K562 (cell line): ENCODE measurements around the gene ATP2A2. TPM values are rescaled to one million over a fixed set of nuclear protein-coding genes. Genes with fewer than 3 reads are reported as not detected.
A peak's percentile ranks its signal among the peaks of the same experiment; 100 is the strongest.

Experiments used
- ATAC-seq: fragments of 200-7000 bp; cut with Tn5 transposase; 3 replicates; pipeline ENCODE4 v1.9.1; 2020; ENCODE audit warnings: moderate library complexity
- BruUV-seq: library from RNA; stranded (reverse); fragments of 400-500 nt; replicated peaks from 2 replicates; lab custom pipeline; 2021; lab: Mats Ljungman, UMichigan
- CTCF ChIA-PET: fragments of 300-600 bp; formaldehyde crosslinking; extraction: SDS; loops from one replicate; lab custom pipeline; 2021; ENCODE audit warnings: low intra/inter-chr PET ratio; lab: Yijun Ruan, JAX
- POLR2A ChIA-PET: fragments of 300-600, 350-650 bp; sonication (Branson Sonifier 250); formaldehyde crosslinking; extraction: SDS; loops from one replicate; lab custom pipeline; 2021; ENCODE audit warnings: antibody characterized with exemption, inconsistent platforms; lab: Yijun Ruan, JAX
- DNase-seq, 4 experiments: peaks; one replicate each; pipeline versions ENCODE4 v3.0.0 to v3.0.0-alpha.2; 2011 to 2018; ENCODE audit warnings: low spot score in 3 of 4, mixed read lengths in 3 of 4; ENCODE audit errors: extremely low read depth in 1 of 4
- FAIRE-seq: peaks from 2 replicates; lab custom pipeline; 2011; peaks lifted over from hg19 to GRCh38; lab: Jason Lieb, UNC
- H2AFZ ChIP-seq: 2 replicates; pipeline ENCODE4 v1.6.0; 2011; ENCODE audit warnings: low read depth, low read length, control low read depth, inconsistent platforms
- H3K27ac ChIP-seq: fragments of 200-600 bp; 3 replicates; pipeline ENCODE4 v1.8.0; 2011; ENCODE audit warnings: low read depth, mild to moderate bottlenecking, control low read depth, inconsistent platforms, low read length, moderate library complexity, mixed read lengths; ENCODE audit errors: extremely low read depth
- H3K27me3 ChIP-seq, 2 experiments: fragments of 300-600 bp in 1 of 2; 2 replicates in 1 of 2; 3 replicates in 1 of 2; pipeline versions ENCODE4 v1.6.0 to v1.8.0; 2011; ENCODE audit warnings: inconsistent platforms in 2 of 2, low read length in 2 of 2, mild to moderate bottlenecking in 1 of 2, mixed read lengths in 1 of 2, moderate library complexity in 1 of 2; ENCODE audit not compliant: control insufficient read depth in 2 of 2, insufficient read depth in 2 of 2
- H3K36me3 ChIP-seq: fragments of 300-600 bp; 3 replicates; pipeline ENCODE4 v1.8.0; 2011; ENCODE audit warnings: mild to moderate bottlenecking, low read length, inconsistent platforms; ENCODE audit not compliant: control insufficient read depth, insufficient read depth
- H3K4me1 ChIP-seq, 2 experiments: fragments of 200-600 bp in 1 of 2; replicated peaks in 1 of 2; 2 replicates in 1 of 2; 3 replicates in 1 of 2; pipeline versions ENCODE4 v1.5.1 to v1.8.0; 2011; ENCODE audit warnings: inconsistent platforms in 2 of 2, low read length in 2 of 2, mild to moderate bottlenecking in 1 of 2, mixed read lengths in 1 of 2, moderate library complexity in 1 of 2; ENCODE audit not compliant: control insufficient read depth in 2 of 2, insufficient read depth in 2 of 2
- H3K4me2 ChIP-seq: 2 replicates; pipeline ENCODE4 v1.6.1; 2011; ENCODE audit warnings: low read length, control low read depth, inconsistent platforms, mixed read lengths; ENCODE audit not compliant: insufficient read depth
- H3K4me3 ChIP-seq: fragments of 200-600 bp; sonication (generic), shearing (Covaris generic); 2 replicates; pipeline ENCODE4 v1.5.1; 2016; ENCODE audit warnings: control low read depth, inconsistent platforms
- H3K79me2 ChIP-seq: fragments of 200-600 bp; 3 replicates; pipeline ENCODE4 v1.8.0; 2011; ENCODE audit warnings: low read length, inconsistent platforms; ENCODE audit not compliant: control insufficient read depth, insufficient read depth
- H3K9ac ChIP-seq, 2 experiments: 2 replicates each; pipeline versions ENCODE4 v1.6.0 to v1.6.1; 2011; ENCODE audit warnings: low read depth in 2 of 2, low read length in 2 of 2, control low read depth in 1 of 2, inconsistent platforms in 1 of 2, mild to moderate bottlenecking in 1 of 2, mixed read lengths in 1 of 2; ENCODE audit not compliant: insufficient read depth in 1 of 2
- H3K9me1 ChIP-seq: one replicate; pipeline ENCODE4 v1.6.0; 2011; ENCODE audit warnings: inconsistent platforms, mild to moderate bottlenecking, low read length, moderate library complexity; ENCODE audit not compliant: control insufficient read depth, insufficient read depth
- H3K9me3 ChIP-seq: replicated peaks from 2 replicates; pipeline ENCODE4 v1.5.1; 2011; ENCODE audit warnings: low read depth, low read length, inconsistent platforms; ENCODE audit not compliant: control insufficient read depth, insufficient read depth
- H4K20me1 ChIP-seq: replicated peaks from 2 replicates; pipeline ENCODE4 v1.6.1; 2011; ENCODE audit warnings: low read length, inconsistent platforms, mixed read lengths; ENCODE audit not compliant: control insufficient read depth, insufficient read depth
- BCOR ChIP-seq: fragments of 450-650 bp; IDR thresholded peaks from 2 replicates; pipeline ENCODE4 v1.6.1; 2016
- CBFA2T2 ChIP-seq: fragments of 450-650 bp; conservative IDR thresholded peaks from 2 replicates; pipeline ENCODE4 v1.6.1; 2017; ENCODE audit warnings: mild to moderate bottlenecking
- CREB3 ChIP-seq: fragments of 450-650 bp; conservative IDR thresholded peaks from 2 replicates; pipeline ENCODE4 v1.6.1; 2016; ENCODE audit warnings: missing genetic modification characterization, low read depth, mild to moderate bottlenecking, missing compliant biosample characterization, moderate library complexity
- FOXP1 ChIP-seq: sonication (generic); formaldehyde crosslinking; IDR thresholded peaks from 2 replicates; pipeline ENCODE4 v1.8.0; 2022; ENCODE audit warnings: mild to moderate bottlenecking, missing genetic modification reagents
- PHF21A ChIP-seq: fragments of 450-650 bp; IDR thresholded peaks from 2 replicates; pipeline ENCODE4 v1.6.1; 2017; ENCODE audit warnings: low read depth, borderline replicate concordance
- RBM25 ChIP-seq: fragments of 200-400 bp; formaldehyde crosslinking; IDR thresholded peaks from 2 replicates; pipeline ENCODE4 v1.6.1; 2018; ENCODE audit warnings: low read length, low read depth, moderate library complexity; ENCODE audit not compliant: severe bottlenecking
- TCF7L2 ChIP-seq: fragments of 150-350 bp; IDR thresholded peaks from 2 replicates; pipeline ENCODE4 v1.6.1; 2016; ENCODE audit warnings: low read depth, mild to moderate bottlenecking, low read length, moderate library complexity
- WGBS: fragments of 100-300 bp; shearing (Covaris generic); methylation state at CpG from one replicate; pipeline ENCODE4 v1.1.6; 2016; ENCODE audit warnings: low coverage, mixed read lengths; ENCODE audit not compliant: insufficient coverage; ENCODE audit errors: missing lambda C conversion rate; 5-methylcytosine and 5-hydroxymethylcytosine counted together
- in situ Hi-C: fragments of 300-500 bp; cut with MboI; formaldehyde crosslinking; loops from 4 replicates; pipeline ENCODE4 v1.15.0; 2018; ENCODE audit warnings: inconsistent platforms, mixed read lengths
- intact Hi-C: fragments of 100-400 bp; cut with micrococcal nuclease; formaldehyde crosslinking; loops from 2 replicates; pipeline ENCODE4 v1.14.2; 2022
- polyA plus RNA-seq, 8 experiments: library from polyadenylated mRNA; depleted of rRNA in 4 of 8; stranded (reverse) in 5 of 8; unstranded in 3 of 8; fragments of >200 nt; fragmentation: Nextera tagmentation in 2 of 8; fragmentation: Illumina TruSeq in 1 of 8; extraction: Ambion mirVana in 2 of 8; extraction: Trizol in 1 of 8; gene quantifications; 2 replicates each; pipeline versions ENCODE4 v1.2.1 to v1.2.3, GENCODE V29; 2011 to 2014; ENCODE audit warnings: inconsistent platforms in 1 of 8, missing spikeins in 1 of 8
- total RNA-seq, 7 experiments: library from RNA; depleted of rRNA in 6 of 7; stranded (reverse); fragments of >200 nt in 6 of 7; fragmentation: Illumina TruSeq in 2 of 7; extraction: Trizol in 2 of 7; gene quantifications; 2 replicates each; pipeline versions ENCODE4 v1.2.1 to v1.2.3, GENCODE V29; 2011 to 2021; ENCODE audit warnings: low replicate concordance in 1 of 7

The ATP2A2 gene
- total and polyA plus RNA-seq, 9 of the 15 experiments (the other 6 are each of a cell fraction or from before 2014, with no cell fraction given), result 5.2 to 205 (median 51.6) TPM

- FAIRE-seq (no peak), ATAC-seq (no peak), DNase-seq (no peak)
- POLR2A ChIA-PET, result interaction anchor here (0.9 to 1.9 kb wide), 3 partner anchors 8 to 15 kb away, joined by 3 to 6 read pairs (median 5); no protein-coding TSS in a partner anchor
- intact Hi-C loops, result no loop called here
- H4K20me1 ChIP-seq, result peaks cover 23% of the 10 kb centered on the region
- H3K27me3 ChIP-seq, result no peaks in the 10 kb centered on the region
- H3K9me1 ChIP-seq, result no peaks in the 10 kb centered on the region
- TF ChIP-seq FOXP1 (no peak), BCOR (no peak), RBM25 (no peak), PHF21A (no peak), CBFA2T2 (no peak), CREB3 (tag) (no peak), TCF7L2 (no peak)
- TF ChIP-seq, all 486 proteins: peak for 0
- H2AFZ ChIP-seq, result no peak overlapping the region
- no peak overlapping the region for H3K4me2 ChIP-seq
- no peak overlapping the region for H3K4me3 ChIP-seq
- no peak overlapping the region for H3K9ac ChIP-seq
- H3K4me1 ChIP-seq, result peaks cover 5 to 12% of the 10 kb centered on the region in 2 experiments; a peak in 3 of 5 replicates
- no TSS peak for BruUV-seq
- H3K36me3 ChIP-seq, result peaks cover 93% of the 10 kb centered on the region
- in situ Hi-C loops, result no loop called here
- H3K27ac ChIP-seq, result 0 out of 3 replicates have a peak overlapping the region, but pooled peaks have one; percentile 12
- WGBS, result 63% methylated on average over 3 of the region's 3 CpGs
- no peaks in the 10 kb centered on the region for H3K9me3 ChIP-seq
- CTCF ChIA-PET, result no interaction called here
- H3K79me2 ChIP-seq, result peaks cover 86% of the 10 kb centered on the region
Measured at GRCh38 chr12:110289044-110289710, 8.1 kb downstream of the ATP2A2 start.
